Measurements from ENCODE around the gene F7.

DNA sequence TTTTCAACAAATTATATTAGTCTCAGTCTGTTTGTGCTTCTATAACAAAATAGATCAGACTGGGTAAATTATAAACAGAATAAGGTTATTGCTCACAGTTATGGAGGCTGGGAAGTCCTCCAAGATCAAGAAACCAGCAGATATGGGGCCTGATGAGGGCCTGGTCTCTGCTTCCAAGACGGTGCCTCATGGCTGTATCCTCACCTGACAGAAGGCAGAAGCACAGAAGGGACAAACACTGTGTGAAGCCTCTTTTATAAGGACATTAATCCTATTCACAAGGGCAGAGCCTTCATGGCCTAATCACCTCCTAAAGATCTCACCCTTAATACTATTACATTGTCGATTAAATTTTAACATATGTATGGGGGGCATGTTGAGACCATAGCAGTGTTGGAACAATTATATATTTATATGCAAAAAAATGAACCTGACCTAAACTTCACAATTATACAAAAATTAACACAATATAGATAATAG lies 29.7 kb downstream of the F7 start:
- TF ChIP-seq RAD21 (IDR thresholded peaks at IDR 0.05; ENCODE audit: low read depth): no peak
- TF ChIP-seq, protein P1, sequence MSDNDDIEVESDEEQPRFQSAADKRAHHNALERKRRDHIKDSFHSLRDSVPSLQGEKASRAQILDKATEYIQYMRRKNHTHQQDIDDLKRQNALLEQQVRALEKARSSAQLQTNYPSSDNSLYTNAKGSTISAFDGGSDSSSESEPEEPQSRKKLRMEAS (IDR thresholded peaks at IDR 0.05): no peak
- TF ChIP-seq TCF12 (IDR thresholded peaks at IDR 0.05; ENCODE audit: low read depth): no peak
- no peak for TF ChIP-seq YY1 (IDR thresholded peaks at IDR 0.05; ENCODE audit: low read depth)
- TF ChIP-seq, protein P2, sequence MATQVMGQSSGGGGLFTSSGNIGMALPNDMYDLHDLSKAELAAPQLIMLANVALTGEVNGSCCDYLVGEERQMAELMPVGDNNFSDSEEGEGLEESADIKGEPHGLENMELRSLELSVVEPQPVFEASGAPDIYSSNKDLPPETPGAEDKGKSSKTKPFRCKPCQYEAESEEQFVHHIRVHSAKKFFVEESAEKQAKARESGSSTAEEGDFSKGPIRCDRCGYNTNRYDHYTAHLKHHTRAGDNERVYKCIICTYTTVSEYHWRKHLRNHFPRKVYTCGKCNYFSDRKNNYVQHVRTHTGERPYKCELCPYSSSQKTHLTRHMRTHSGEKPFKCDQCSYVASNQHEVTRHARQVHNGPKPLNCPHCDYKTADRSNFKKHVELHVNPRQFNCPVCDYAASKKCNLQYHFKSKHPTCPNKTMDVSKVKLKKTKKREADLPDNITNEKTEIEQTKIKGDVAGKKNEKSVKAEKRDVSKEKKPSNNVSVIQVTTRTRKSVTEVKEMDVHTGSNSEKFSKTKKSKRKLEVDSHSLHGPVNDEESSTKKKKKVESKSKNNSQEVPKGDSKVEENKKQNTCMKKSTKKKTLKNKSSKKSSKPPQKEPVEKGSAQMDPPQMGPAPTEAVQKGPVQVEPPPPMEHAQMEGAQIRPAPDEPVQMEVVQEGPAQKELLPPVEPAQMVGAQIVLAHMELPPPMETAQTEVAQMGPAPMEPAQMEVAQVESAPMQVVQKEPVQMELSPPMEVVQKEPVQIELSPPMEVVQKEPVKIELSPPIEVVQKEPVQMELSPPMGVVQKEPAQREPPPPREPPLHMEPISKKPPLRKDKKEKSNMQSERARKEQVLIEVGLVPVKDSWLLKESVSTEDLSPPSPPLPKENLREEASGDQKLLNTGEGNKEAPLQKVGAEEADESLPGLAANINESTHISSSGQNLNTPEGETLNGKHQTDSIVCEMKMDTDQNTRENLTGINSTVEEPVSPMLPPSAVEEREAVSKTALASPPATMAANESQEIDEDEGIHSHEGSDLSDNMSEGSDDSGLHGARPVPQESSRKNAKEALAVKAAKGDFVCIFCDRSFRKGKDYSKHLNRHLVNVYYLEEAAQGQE (IDR thresholded peaks at IDR 0.05; ENCODE audit: low read depth): no peak
- TF ChIP-seq TAF1 (IDR thresholded peaks at IDR 0.05; ENCODE audit: low read depth): no peak
- TF ChIP-seq FOXM1 (IDR thresholded peaks at IDR 0.05; ENCODE audit: borderline replicate concordance, low read depth): no peak
- no peak for TF ChIP-seq CREB1 (IDR thresholded peaks at IDR 0.05; ENCODE audit: low read depth)
- no peak for TF ChIP-seq EP300 (IDR thresholded peaks at IDR 0.05; ENCODE audit: borderline replicate concordance)
- TF ChIP-seq EGR1 (IDR thresholded peaks at IDR 0.05): no peak
- no peak for TF ChIP-seq CEBPB (IDR thresholded peaks at IDR 0.05)
- no peak for TF ChIP-seq ZBTB7A (IDR thresholded peaks at IDR 0.05; ENCODE audit: low read depth)
- no peak for TF ChIP-seq NFIC (IDR thresholded peaks at IDR 0.05)
- TF ChIP-seq, protein P3, sequence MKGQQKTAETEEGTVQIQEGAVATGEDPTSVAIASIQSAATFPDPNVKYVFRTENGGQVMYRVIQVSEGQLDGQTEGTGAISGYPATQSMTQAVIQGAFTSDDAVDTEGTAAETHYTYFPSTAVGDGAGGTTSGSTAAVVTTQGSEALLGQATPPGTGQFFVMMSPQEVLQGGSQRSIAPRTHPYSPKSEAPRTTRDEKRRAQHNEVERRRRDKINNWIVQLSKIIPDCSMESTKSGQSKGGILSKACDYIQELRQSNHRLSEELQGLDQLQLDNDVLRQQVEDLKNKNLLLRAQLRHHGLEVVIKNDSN (IDR thresholded peaks at IDR 0.05): no peak

Data from Ishikawa (cell line).